Measurements from ENCODE around the gene DOK5.

GRCh38 chr20:54605319-54605718 is 129.9 kb downstream of the DOK5 start:
- TF ChIP-seq POLR2A (IDR thresholded peaks at IDR 0.05): no peak
- TF ChIP-seq, protein P1, sequence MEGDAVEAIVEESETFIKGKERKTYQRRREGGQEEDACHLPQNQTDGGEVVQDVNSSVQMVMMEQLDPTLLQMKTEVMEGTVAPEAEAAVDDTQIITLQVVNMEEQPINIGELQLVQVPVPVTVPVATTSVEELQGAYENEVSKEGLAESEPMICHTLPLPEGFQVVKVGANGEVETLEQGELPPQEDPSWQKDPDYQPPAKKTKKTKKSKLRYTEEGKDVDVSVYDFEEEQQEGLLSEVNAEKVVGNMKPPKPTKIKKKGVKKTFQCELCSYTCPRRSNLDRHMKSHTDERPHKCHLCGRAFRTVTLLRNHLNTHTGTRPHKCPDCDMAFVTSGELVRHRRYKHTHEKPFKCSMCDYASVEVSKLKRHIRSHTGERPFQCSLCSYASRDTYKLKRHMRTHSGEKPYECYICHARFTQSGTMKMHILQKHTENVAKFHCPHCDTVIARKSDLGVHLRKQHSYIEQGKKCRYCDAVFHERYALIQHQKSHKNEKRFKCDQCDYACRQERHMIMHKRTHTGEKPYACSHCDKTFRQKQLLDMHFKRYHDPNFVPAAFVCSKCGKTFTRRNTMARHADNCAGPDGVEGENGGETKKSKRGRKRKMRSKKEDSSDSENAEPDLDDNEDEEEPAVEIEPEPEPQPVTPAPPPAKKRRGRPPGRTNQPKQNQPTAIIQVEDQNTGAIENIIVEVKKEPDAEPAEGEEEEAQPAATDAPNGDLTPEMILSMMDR (IDR thresholded peaks at IDR 0.05): no peak

All from prostate gland (tissue), 2 donors.